ENCODE data around the gene CABP1.
A peak's percentile ranks its signal among the peaks of the same experiment; 100 is the strongest.
"Not testable (repeated sequence)": the region's sequence is repeated elsewhere in the genome, so short reads cannot be mapped to it uniquely, and the experiment has no call there.

The CABP1 gene

DNA sequence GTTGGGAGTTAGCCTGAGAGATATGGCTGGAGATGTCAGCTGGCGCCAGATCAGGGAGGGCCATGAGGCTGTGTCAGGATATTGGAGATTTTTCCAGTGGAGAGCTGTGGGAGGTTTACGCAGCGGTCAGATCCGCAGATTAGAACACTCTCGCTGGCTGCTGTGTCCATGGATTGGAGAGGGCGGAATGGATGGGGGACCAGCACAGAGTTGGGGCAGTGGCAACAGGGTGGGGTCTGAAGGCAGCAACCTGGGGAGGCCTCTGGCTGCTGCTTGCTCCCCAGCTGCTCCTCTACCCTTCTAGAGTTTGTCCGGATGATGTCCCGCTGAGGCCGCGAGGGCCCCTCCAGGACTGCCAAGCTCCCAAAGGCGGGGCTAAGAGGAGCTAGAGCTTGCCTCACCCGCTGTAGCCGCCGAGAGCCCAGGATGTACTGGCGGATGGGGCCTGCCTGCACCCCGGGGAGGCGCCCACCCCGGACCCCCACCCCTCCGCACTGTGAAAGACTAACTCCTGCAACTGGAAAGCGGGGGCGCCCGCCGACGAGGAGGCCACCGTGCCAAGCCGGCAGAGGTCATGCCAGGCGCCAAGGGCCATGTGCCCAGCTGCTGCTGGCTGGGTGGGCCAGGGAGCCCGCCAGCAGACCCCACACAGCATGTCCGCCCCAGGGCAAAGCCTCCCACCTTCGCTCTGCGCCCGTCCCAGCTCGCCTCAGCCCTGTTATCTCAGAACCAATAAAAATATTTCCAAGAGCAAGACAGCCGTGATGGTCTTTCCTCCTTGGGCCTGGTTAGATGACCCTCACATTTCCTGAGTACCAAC is 26.4 kb downstream of the CABP1 start:
- DNase-seq (ENCODE audit: low spot score): no peak
- FAIRE-seq: no peak

DNA sequence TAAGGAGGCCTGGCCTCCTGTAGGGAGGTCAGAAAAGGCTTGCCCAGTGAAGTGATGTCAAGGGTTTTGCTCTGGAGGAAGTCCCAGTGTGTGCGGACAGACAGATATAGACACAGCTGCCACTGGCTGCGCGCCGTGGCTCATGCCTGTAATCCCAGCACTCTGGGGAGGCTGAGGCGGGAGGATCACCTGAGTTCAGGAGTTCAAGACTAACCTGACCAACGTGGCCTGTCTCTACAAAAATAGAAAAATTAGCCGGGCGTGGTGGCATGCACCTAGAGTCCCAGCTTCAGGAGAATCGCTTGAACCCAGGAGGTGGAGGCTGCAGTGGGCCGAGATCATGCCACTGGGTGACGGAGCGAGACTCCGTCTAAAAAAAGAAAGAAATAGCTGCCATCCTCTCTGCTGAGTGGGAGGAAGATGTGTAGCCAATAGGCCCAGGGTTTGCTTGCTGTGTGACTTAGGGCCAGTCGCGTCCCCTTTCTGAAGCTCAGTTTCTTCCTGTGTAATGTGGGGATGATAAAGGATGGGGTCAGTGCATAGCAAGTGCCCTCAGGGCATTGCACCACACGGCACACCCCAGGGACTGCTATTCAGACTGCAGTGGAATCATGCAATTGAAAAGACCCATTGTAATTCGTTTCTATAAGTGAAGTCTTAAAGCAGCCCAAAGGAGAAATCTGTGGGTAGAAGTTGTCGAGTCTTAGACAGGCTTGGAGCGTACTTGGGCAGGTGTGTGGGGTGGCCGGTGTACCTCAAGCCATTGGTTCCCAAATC is 27.9 kb downstream of the CABP1 start:
- DNase-seq (ENCODE audit: low spot score) (no peak), FAIRE-seq (no peak)

DNA sequence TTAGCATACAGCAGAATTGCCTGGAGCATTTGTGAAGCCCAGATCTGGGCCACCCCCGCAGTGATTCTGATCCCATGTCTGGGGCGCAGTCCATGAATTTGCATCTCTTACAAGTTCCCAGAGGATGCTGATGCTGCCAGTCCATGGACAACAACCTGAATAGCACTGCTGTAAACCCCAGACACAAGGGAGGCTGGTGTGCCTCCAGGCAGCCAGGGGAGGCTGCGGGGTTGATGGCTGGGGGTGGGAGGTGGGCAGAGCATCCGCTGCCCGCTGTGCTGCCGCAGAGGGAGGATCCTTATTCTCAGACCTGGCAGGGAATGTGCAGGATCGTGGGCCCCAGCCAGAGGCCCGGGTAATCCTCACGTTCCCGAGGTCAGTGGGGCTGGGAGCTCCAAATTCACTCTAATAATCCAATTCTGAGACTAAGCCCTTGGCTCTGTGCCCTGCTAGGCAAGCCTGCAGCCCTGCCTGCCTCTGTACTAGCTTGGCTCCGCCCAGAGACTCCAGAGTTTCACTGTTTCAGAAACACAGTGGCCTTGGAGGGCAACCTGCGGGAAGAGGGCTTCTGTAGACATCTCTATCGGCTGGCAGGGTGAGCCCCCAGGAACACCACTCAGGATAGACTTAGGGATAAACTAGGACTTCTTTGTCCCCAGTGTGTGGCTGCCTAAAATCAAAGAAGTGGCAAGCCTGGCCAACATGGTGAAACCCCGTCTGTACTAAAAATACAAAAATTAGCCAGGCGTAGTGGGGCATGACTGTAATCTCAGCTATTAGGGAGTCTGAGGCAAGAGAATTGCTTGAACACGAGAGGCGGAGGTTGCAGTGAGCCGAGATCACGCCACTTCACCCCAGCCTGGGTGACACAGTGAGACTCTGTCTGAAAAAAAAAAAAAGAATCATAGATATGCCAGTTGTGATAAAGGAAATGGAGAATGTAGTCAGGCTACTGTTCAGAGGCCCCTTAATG is 28.7 kb downstream of the CABP1 start:
- DNase-seq (ENCODE audit: low spot score) (no peak), FAIRE-seq (no peak)

DNA sequence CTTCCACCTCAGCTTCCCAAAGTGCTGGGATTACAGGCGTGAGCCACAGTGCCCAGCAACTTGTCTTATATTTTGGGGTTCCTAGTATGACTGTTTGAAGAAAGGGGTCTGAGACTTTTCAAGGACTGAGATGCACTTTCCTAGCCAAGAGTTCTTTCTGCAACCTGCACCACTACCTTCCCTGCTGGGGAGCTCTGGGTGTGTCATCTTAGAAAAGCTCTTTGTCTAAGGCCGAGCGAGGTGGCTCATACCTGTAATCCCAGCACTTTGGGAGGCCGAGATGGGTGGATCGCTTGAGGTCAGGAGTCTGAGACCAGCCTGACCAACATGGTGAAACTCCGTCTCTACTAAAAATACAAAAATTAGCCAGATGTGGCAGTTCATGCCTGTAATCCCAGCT is 29.8 kb downstream of the CABP1 start:
- DNase-seq (ENCODE audit: low spot score); FAIRE-seq: not testable (repeated sequence)

DNA sequence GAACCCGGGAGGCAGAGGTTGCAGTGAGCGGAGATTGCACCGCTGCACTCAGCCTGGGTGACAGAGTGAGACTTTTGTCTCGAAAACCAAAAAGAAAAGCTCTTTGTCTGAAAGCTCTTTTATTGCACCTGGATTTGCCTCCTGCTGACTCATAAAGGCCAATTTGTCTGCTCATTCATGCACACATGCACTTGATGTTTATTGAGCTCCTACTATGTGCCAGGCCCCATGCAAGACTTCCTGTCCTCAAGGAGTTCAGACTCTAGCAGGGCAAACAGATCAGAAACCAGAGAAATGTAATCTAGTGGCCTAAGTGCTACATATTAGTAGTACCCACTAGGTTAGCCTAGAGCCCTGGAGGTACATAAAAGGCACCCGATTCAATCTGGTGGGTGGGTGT is 30.2 kb downstream of the CABP1 start:
- DNase-seq (ENCODE audit: low spot score) (no peak), FAIRE-seq (no peak)

DNA sequence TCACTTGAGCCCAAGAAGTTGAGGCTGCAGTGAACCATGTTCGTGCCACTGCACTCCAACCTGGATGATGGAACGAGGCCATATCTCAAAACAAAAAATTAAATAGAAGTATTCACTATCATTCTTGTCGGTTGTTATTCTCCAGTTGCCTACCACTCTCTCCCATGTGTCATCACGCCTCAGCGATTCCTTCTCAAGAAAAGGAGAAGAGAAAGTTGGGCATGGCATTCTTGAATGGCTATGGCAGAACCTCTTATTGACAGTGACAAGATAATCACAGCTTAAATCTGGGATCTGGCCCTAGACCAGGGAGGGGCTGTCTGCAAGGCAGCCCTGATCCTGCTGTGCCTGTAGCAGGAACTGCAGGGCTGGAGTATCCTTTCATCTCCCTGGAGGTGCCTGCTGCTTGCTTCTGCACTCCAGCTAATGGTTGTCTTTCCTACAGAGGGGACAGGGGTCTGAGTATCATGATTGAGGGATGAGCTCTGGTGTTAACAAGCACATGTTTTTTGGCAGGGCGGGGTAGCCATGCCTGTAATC is 33.7 kb downstream of the CABP1 start:
- FAIRE-seq (no peak), DNase-seq (ENCODE audit: low spot score) (no peak)

DNA sequence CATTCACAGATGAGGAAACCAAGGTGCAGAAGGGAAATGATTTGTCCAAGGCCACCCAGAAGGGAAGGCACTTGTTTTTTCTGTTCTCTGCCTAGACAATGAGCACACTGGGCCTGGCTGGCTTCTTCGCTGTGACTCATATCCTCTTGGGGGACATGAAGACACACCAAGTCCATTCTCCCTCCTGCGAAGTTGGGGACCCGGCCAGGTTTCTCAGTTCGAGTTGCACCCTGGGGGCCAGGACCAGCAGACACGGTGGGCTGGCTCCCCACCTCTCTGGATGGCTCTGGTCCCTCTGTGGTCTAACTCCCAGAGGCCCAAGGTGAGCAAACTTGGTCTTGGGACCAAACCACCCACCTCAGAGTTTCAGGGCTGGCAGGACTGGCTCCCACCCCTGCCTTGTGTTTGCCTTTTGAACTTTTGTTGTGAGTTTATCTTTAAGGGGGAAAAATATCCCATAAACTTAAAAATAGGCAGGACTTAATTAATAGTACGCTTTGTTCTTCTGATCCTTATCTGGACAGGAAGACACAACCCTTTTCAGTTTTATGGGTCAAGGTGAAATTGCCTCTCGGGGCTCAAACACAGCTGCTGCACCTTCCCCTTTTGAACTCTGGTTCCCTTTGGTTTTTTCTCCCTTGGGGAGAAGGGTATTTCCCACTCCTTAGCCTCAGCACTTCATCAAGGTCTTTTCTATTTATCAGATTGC is 37.5 kb downstream of the CABP1 start:
- FAIRE-seq (no peak), DNase-seq (ENCODE audit: low spot score) (peak; percentile 19)

DNA sequence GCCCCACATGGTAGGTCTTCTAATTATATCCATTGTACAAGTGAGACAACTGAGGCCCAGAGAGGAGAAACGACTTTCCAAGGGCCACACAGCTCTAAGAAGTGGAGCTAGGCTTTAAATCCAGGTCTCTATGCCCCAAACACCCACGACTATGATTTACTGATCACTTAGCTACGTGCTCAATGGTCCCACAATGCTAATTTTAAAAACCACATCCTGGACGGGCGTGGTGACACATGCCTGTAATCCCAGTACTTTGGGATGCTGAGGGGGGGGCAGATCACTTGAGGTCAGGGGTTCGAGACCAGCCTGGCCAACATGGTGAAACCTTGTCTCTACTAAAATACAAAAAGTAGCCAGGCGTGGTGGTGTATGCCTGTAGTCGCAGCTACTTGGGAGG is 38.1 kb downstream of the CABP1 start:
- FAIRE-seq (no peak), DNase-seq (ENCODE audit: low spot score) (no peak)

DNA sequence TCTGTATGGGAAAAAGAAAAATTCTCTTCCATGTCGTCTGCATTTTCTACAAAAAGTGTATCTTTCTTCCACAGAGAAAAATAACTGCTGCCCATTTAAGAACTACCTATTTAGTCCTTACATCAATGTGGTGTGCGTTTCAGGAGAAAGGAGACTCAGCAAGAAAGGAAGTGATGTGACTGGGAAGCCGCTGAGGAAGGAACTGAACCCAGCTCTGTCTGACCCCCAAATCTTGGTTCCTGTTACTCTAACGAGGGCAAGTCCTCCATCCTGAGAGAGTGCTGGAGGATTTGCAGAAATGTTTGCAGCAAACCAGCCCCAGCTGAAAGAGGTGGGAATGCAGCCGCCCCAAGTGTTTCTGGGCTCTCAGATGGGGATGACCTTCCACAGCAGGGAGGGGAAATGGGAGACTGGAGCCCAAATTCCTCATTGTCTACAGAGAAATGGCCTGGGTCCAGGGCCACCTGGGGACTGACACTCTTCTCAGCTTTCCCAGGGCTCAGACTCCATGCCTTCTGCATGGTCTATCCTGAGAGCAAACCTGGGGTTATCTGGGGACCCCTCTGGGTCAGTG is 39.8 kb downstream of the CABP1 start:
- DNase-seq (ENCODE audit: low spot score) (no peak), FAIRE-seq (no peak)

DNA sequence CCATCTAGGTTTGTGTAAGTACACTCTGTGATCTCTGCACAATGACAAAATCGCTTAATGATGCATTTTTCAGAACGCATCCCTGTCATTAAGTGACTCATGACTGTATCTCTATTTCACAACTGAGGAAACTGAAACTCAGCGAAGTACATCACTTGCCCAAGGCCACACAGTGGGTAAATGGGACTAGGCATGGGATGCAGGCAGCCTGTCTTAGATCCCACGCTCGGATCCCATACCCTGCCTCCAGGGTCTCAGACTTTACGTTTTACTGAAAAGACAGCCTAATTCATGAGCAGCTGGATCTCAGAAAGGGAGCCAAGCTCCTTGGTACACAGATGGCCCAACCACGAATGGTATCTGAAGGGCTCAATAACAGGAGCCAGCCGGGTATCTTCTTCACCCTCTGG is 44.1 kb downstream of the CABP1 start:
- peak; percentile 35 for DNase-seq (ENCODE audit: low spot score)
- FAIRE-seq: no peak

DNA sequence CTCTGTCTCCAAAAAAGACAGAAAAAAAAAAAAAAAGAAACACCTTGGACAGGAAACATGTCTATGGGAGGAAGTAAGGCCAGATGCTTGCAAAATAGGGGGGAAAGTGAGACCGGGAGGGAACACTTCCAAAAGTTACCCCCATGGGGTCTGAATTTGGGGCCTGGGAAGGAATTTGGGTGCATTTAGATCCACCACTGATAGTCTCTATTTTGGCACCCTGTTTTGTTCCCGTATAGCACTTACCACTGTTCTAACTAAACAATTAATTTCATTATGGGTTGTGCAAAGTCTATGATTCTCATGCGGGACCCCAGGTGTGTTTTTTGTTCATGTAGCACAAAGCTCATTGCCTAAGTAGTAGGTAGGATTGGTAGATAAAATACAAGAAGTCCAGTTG is 45.1 kb downstream of the CABP1 start:
- no peak for DNase-seq (ENCODE audit: low spot score)

DNA sequence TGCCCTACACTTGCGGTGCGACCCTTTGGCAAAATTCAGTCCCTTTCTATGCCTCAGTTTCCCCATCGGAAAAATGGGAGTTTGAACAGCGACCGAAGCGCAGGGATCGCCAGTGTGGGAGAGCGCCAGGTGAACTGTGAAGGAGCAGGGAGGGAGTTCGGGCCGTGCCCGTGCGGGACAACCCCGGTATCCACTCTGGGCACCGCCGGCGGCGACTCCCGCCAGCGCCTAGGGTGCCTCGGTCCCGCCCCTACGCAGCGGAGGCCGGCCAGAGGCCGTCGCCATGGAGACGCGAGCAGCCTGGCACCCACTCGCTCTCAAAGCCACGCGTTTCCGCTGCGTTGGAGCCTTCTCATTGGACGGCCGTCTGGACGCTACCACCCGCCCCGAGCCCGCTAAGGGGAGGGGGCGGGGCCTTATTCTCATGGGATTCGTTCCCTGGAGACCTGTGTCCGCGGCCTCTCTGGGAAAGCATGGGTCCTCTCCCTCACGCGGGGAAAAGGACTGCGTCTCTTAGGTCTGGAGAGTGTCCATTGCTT is 45.8 kb downstream of the CABP1 start:
- DNase-seq (ENCODE audit: low spot score): peak; percentile 92
- FAIRE-seq: peak; percentile 2

More for the DNA sequence above, 45.1 kb downstream of the CABP1 start:
- no peak for FAIRE-seq

DNA sequence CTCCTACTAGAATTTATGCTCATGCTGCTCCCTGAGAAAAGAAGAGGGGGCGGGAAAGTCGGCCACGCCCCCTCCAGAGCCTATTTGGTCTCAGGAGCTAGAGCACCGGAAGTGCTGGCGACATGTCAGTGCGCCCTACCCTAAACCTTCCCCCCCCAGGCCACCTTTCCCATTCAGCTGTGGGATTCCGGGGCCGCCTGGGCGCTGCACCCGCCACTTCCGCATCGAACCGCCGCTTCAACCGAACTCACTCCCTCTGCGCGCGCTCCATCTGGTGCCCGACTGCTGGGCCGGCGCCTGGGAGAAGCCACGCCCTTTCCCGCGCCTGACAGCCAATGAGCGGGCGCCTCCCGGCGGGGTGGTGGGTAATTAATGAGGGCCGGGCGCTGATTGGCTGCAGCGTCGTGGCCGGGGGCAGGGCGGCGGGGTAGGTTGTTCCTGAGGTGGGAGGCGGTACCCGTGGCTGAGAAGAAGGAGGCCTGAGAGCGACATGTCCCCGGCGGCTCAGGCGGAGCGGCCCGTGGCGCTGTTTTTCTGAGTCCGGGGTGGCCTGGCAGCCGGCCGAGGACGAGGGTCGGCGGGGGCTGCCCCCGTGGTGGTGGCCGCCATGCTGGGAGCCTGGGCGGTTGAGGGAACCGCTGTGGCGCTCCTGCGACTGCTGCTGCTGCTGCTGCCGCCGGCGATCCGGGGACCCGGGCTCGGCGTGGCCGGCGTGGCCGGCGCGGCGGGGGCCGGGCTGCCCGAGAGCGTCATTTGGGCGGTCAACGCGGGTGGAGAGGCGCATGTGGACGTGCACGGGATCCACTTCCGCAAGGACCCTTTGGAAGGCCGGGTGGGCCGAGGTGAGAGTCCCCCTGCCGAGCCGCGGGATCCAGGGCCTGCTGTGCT is 46.5 kb downstream of the CABP1 start, which contains the start of gene MLEC:
TSS of gene MLEC (plus strand) at position 460 of the 888 bp plus-strand sequence. CDS start at position 608, 148 bp downstream.
- DNase-seq (ENCODE audit: low spot score): peak; percentile 93
- FAIRE-seq: peak; percentile 73

DNA sequence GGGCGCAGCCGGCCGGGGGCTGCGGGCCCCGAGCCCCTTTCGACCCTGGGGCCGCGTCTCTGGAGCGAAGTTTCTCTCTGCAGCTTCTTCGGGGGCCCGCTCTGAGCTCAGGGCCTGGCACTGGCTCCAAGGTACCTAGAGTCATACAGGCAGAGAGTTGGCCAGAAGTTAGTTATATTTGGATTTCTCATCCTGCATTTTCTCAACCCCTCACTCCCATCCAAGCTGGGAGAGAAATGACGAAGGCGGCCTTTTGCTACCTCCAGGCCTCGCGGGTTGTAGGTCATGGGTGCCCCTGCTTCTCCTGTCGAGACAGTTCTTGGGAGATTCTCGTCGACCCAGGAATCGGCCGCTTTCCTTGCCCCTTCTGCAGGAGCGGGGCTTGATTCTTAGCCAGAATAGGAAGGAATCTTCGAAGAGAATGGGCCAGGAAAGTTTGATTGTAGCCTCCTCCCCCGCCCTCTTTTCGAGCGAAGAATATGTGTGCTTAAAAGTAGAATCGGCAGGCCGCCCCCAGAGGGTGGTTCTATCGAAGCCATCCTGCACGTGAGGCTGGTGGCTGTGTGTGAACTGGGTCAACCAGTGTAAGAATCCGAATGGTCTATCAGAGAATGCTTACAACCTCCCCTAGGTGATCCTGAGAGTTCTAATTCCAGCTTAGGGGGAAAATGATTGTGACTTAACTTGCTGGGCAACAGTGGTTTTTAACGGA is 47.3 kb downstream of the CABP1 start:
- no peak for FAIRE-seq
- no peak for DNase-seq (ENCODE audit: low spot score)

DNA sequence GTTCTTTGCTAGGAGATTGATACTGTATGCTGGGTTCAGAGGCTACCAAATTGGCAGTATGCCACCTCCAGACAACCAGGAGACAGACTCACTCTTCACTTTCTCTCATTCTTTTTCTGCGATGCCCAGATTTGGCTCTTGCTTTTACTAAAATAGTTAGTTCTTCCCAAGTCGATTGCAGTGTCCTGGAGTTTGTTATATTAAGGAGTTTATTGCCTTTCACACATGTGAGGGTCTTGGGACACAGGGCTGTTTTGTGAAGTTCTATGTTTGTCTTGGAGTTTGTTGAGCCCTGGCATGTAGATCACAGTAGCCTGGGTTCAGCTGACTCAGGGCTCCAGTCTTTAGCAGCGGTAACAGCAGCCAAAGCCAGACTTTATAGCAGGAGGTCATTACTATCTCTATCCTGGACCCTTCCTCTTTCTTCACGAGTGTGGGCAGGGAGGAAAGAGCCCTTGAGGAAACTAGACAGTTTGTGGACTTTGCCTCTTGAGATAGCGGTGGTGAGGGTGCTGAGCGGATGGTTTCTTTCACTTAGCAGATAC is 48.2 kb downstream of the CABP1 start:
- peak; percentile 20 for DNase-seq (ENCODE audit: low spot score)
- FAIRE-seq: no peak

DNA sequence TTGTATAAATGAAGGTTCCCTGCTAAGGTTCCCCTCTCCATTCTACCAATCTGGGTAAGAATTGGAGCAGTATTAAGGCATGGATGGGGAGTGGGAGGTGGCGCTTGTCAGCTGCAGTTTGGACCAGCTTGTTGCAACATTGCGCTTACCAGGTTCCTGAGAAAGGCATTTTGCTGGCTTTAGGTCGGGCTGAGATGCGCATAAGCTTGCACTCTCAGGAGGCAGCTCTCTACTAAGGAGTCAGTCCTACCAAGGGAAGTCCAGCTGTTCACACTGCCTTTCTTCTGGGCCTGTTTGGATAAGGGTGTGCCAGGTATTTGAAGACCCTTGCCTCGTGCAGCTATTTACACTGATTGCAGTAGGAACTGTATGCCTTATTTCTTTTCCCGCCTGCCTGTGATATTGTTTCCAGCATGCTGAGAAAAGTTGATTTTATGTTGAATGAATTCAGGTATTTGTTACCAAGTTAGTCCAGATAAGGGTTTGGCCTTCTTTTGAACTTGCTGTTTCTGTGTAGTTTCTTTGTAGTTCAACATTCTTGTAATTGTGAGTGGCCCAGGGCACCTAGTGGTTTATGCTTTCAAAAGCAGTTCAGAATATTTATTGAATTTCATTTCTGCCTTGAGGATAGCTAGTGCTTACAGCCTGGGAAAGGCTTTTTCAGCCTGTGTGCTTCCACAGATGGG is 49.1 kb downstream of the CABP1 start:
- no peak for DNase-seq (ENCODE audit: low spot score)

DNA sequence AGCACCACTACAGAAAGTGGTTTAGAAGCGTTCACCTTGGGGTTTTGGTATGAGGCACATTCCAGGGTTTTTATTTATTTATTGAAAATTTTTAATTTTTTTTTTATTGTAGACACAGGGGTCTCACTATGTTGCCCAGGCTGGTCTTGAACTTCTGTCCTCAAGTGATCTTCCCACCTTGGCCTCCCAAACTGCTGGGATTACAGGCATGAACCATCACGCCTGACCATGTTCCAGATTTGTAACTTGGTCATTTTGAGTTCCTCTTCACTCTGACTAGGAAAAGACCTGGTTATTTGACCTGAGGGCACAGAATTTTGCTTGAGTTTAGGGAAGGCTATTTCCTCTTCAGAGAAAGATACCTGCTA is 49.6 kb downstream of the CABP1 start:
- FAIRE-seq: no peak

More for the DNA sequence above, 49.1 kb downstream of the CABP1 start:
- FAIRE-seq: no peak

More for the DNA sequence above, 49.6 kb downstream of the CABP1 start:
- no peak for DNase-seq (ENCODE audit: low spot score)
